ENCODE results near the gene LUM. TPM values are rescaled to one million over a fixed set of nuclear protein-coding genes. Genes with fewer than 3 reads are reported as not detected.

Gene LUM
- total RNA-seq, 1 donor from 2014 or later, result 76.4 TPM

- Histone ChIP-seq H2AFZ (ENCODE audit: low read depth, low read length) (no peak overlapping the region), H4K20me1 (ENCODE audit: insufficient read depth, low read length) (no peaks in the 10 kb centered on the region), H3K27me3 (ENCODE audit: insufficient read depth, low read length) (no peaks in the 10 kb centered on the region), H3K4me2 (ENCODE audit: low read length) (no peak overlapping the region), H3K4me1 (ENCODE audit: insufficient read depth, low read length) (no peaks in the 10 kb centered on the region), H3K9me3 (ENCODE audit: insufficient read depth, low read depth, low read length) (no peaks in the 10 kb centered on the region), H3K27ac (ENCODE audit: low read depth, low read length) (no peak overlapping the region), H3K79me2 (ENCODE audit: insufficient read depth, low read length) (no peaks in the 10 kb centered on the region), H3K36me3 (ENCODE audit: insufficient read depth, low read length) (no peaks in the 10 kb centered on the region), H3K4me3 (ENCODE audit: insufficient read depth, low read depth, low read length) (no peak overlapping the region), H3K9ac (ENCODE audit: low read length) (no peak overlapping the region)
- FAIRE-seq (no peak), DNase-seq (ENCODE audit: low read depth) (no peak)
- H3K27ac Mint-ChIP-seq (ENCODE audit: unreplicated experiment), result no peak overlapping the region
- H3K9me3 Mint-ChIP-seq (ENCODE audit: unreplicated experiment), result no peaks in the 10 kb centered on the region
- H3K36me3 Mint-ChIP-seq (ENCODE audit: low read depth, unreplicated experiment), result no peaks in the 10 kb centered on the region
- H3K4me1 Mint-ChIP-seq (ENCODE audit: low read depth, unreplicated experiment), result peaks cover 13% of the 10 kb centered on the region
- H3K4me3 Mint-ChIP-seq (ENCODE audit: unreplicated experiment), result no peak overlapping the region
- no peaks in the 10 kb centered on the region for H3K27me3 Mint-ChIP-seq (ENCODE audit: low read depth, unreplicated experiment)
- TF ChIP-seq CTCF (IDR thresholded peaks at IDR 0.05; ENCODE audit: insufficient read depth, low read depth, low read length), result no peak
- no peak for TF ChIP-seq EZH2 (IDR thresholded peaks at IDR 0.05; ENCODE audit: insufficient read depth, low read length)
Measured at GRCh38 chr12:91129662-91130362, 18.5 kb upstream of the LUM start.

- no peaks in the 10 kb centered on the region for H3K27me3 ChIP-seq (ENCODE audit: insufficient read depth, low read length)
- FAIRE-seq, result peak; percentile 64
- H3K9me3 Mint-ChIP-seq (ENCODE audit: unreplicated experiment), result no peaks in the 10 kb centered on the region
- TF ChIP-seq EZH2 (IDR thresholded peaks at IDR 0.05; ENCODE audit: insufficient read depth, low read length) (no peak), CTCF (IDR thresholded peaks at IDR 0.05; ENCODE audit: insufficient read depth, low read depth, low read length) (no peak)
- H3K36me3 Mint-ChIP-seq (ENCODE audit: low read depth, unreplicated experiment), result no peaks in the 10 kb centered on the region
- no peaks in the 10 kb centered on the region for H3K27me3 Mint-ChIP-seq (ENCODE audit: low read depth, unreplicated experiment)
- no peak overlapping the region for H2AFZ ChIP-seq (ENCODE audit: low read depth, low read length)
- no peaks in the 10 kb centered on the region for H3K36me3 ChIP-seq (ENCODE audit: insufficient read depth, low read length)
- no peak overlapping the region for H3K27ac ChIP-seq (ENCODE audit: low read depth, low read length)
- peaks cover 9% of the 10 kb centered on the region for H3K4me1 Mint-ChIP-seq (ENCODE audit: low read depth, unreplicated experiment)
- H3K4me3 ChIP-seq (ENCODE audit: insufficient read depth, low read depth, low read length), result no peak overlapping the region
- H3K9ac ChIP-seq (ENCODE audit: low read length), result no peak overlapping the region
- H3K4me1 ChIP-seq (ENCODE audit: insufficient read depth, low read length), result no peaks in the 10 kb centered on the region
- H3K4me2 ChIP-seq (ENCODE audit: low read length), result no peak overlapping the region
- H3K27ac Mint-ChIP-seq (ENCODE audit: unreplicated experiment), result peak overlapping the region; percentile 3
- no peak overlapping the region for H3K4me3 Mint-ChIP-seq (ENCODE audit: unreplicated experiment)
- H4K20me1 ChIP-seq (ENCODE audit: insufficient read depth, low read length), result no peaks in the 10 kb centered on the region
- H3K9me3 ChIP-seq (ENCODE audit: insufficient read depth, low read depth, low read length), result no peaks in the 10 kb centered on the region
- DNase-seq (ENCODE audit: low read depth), result peak; percentile 55
- no peaks in the 10 kb centered on the region for H3K79me2 ChIP-seq (ENCODE audit: insufficient read depth, low read length)
Measured at GRCh38 chr12:91127751-91128150, 16.5 kb upstream of the LUM start.

- no peak overlapping the region for H3K27ac Mint-ChIP-seq (ENCODE audit: unreplicated experiment)
- H3K9me3 Mint-ChIP-seq (ENCODE audit: unreplicated experiment), result no peaks in the 10 kb centered on the region
- Histone ChIP-seq H3K27ac (ENCODE audit: low read depth, low read length) (no peak overlapping the region), H3K79me2 (ENCODE audit: insufficient read depth, low read length) (no peaks in the 10 kb centered on the region), H3K4me1 (ENCODE audit: insufficient read depth, low read length) (no peaks in the 10 kb centered on the region), H2AFZ (ENCODE audit: low read depth, low read length) (no peak overlapping the region), H3K4me3 (ENCODE audit: insufficient read depth, low read depth, low read length) (no peak overlapping the region), H3K36me3 (ENCODE audit: insufficient read depth, low read length) (no peaks in the 10 kb centered on the region), H4K20me1 (ENCODE audit: insufficient read depth, low read length) (no peaks in the 10 kb centered on the region), H3K9ac (ENCODE audit: low read length) (no peak overlapping the region), H3K27me3 (ENCODE audit: insufficient read depth, low read length) (no peaks in the 10 kb centered on the region), H3K9me3 (ENCODE audit: insufficient read depth, low read depth, low read length) (no peaks in the 10 kb centered on the region), H3K4me2 (ENCODE audit: low read length) (no peak overlapping the region)
- no peak for TF ChIP-seq EZH2 (IDR thresholded peaks at IDR 0.05; ENCODE audit: insufficient read depth, low read length)
- no peak for TF ChIP-seq CTCF (IDR thresholded peaks at IDR 0.05; ENCODE audit: insufficient read depth, low read depth, low read length)
- H3K4me1 Mint-ChIP-seq (ENCODE audit: low read depth, unreplicated experiment), result peaks cover 9% of the 10 kb centered on the region
- no peak overlapping the region for H3K4me3 Mint-ChIP-seq (ENCODE audit: unreplicated experiment)
- H3K36me3 Mint-ChIP-seq (ENCODE audit: low read depth, unreplicated experiment), result no peaks in the 10 kb centered on the region
- no peaks in the 10 kb centered on the region for H3K27me3 Mint-ChIP-seq (ENCODE audit: low read depth, unreplicated experiment)
- no peak for FAIRE-seq
- DNase-seq (ENCODE audit: low read depth), result no peak
Measured at GRCh38 chr12:91127306-91127705, 16.0 kb upstream of the LUM start.
